COR-L47 (cell line): ENCODE measurements around the gene HMGA1.
"Not testable (repeated sequence)": the region's sequence is repeated elsewhere in the genome, so short reads cannot be mapped to it uniquely, and the experiment has no call there.

Source experiments
- DNase-seq: peaks from one replicate; lab custom pipeline; 2025; lab: John Stamatoyannopoulos, UW

Gene HMGA1

GRCh38 chr6:34240329-34241248 lies 3.9 kb downstream of the HMGA1 start:
- DNase-seq = no peak

GRCh38 chr6:34241351-34242215 lies 4.9 kb downstream of the HMGA1 start:
- DNase-seq = no peak

- no peak for DNase-seq
Observed at GRCh38 chr6:34242252-34243130, 5.8 kb downstream of the HMGA1 start.

GRCh38 chr6:34243131-34243771 lies 6.6 kb downstream of the HMGA1 start:
- no peak for DNase-seq

- DNase-seq = no peak
Observed at GRCh38 chr6:34243901-34244884, 7.5 kb downstream of the HMGA1 start.

- not testable (repeated sequence) for DNase-seq
Observed at GRCh38 chr6:34245032-34245760, 8.5 kb downstream of the HMGA1 start.

GRCh38 chr6:34245761-34246140 lies 9.1 kb downstream of the HMGA1 start:
- DNase-seq = not testable (repeated sequence)

- DNase-seq = no peak
Observed at GRCh38 chr6:34246249-34246562, 9.5 kb downstream of the HMGA1 start.

- DNase-seq = no peak
Observed at GRCh38 chr6:34246563-34247391, 10.1 kb downstream of the HMGA1 start.

- no peak for DNase-seq
Observed at GRCh38 chr6:34247481-34248197, 11.0 kb downstream of the HMGA1 start.

- DNase-seq = no peak
Observed at GRCh38 chr6:34248198-34248726, 11.6 kb downstream of the HMGA1 start.

GRCh38 chr6:34248727-34249468 lies 12.2 kb downstream of the HMGA1 start, which contains the start of gene SMIM29:
SMIM29 (minus strand) TSS chr6:34249006; CDS start chr6:34247791, 1,215 bp downstream.
- peak; percentile 95 for DNase-seq

GRCh38 chr6:34249469-34250261 lies 13.0 kb downstream of the HMGA1 start:
- DNase-seq = no peak

- not testable (repeated sequence) for DNase-seq
Observed at GRCh38 chr6:34252395-34252794, 15.7 kb downstream of the HMGA1 start.

- no peak for DNase-seq
Observed at GRCh38 chr6:34259529-34260069, 22.9 kb downstream of the HMGA1 start.
